Calu3 (cell line): ENCODE measurements around the gene PTPRN2. TPM values are rescaled to one million over a fixed set of nuclear protein-coding genes. Genes with fewer than 3 reads are reported as not detected.
A peak's percentile ranks its signal among the peaks of the same experiment; 100 is the strongest.

Source experiments
- BruUV-seq: library from RNA; stranded (reverse); fragments of 400-500 nt; replicated peaks from 2 replicates; lab custom pipeline; 2021; lab: Mats Ljungman, UMichigan
- CTCF ChIA-PET: fragments of 300-600 bp; sonication (Branson Sonifier 250); formaldehyde crosslinking; loops from one replicate; lab custom pipeline; 2022; ENCODE audit warnings: antibody characterized with exemption; lab: Charles Lee
- DNase-seq: peaks from one replicate; pipeline ENCODE4 v3.0.0; 2022
- H3K27ac Mint-ChIP-seq: one replicate; pipeline ENCODE4 v1.8.0; 2022; ENCODE audit warnings: mixed read lengths; ENCODE audit not compliant: unreplicated experiment
- H3K27me3 Mint-ChIP-seq: one replicate; pipeline ENCODE4 v1.8.0; 2022; ENCODE audit warnings: mixed read lengths; ENCODE audit not compliant: unreplicated experiment
- H3K36me3 Mint-ChIP-seq: one replicate; pipeline ENCODE4 v1.8.0; 2022; ENCODE audit warnings: mild to moderate bottlenecking, moderate library complexity, mixed read lengths; ENCODE audit not compliant: insufficient read depth, unreplicated experiment
- H3K4me1 Mint-ChIP-seq: one replicate; pipeline ENCODE4 v1.8.0; 2022; ENCODE audit warnings: mild to moderate bottlenecking, low read depth, mixed read lengths; ENCODE audit not compliant: unreplicated experiment
- H3K4me3 Mint-ChIP-seq: one replicate; pipeline ENCODE4 v1.8.0; 2022; ENCODE audit warnings: mild to moderate bottlenecking, low read depth, moderate library complexity, mixed read lengths; ENCODE audit not compliant: unreplicated experiment
- H3K9me3 Mint-ChIP-seq: one replicate; pipeline ENCODE4 v1.8.0; 2022; ENCODE audit warnings: low read depth, mixed read lengths; ENCODE audit not compliant: unreplicated experiment
- intact Hi-C: fragments of 100-400 bp; cut with micrococcal nuclease; formaldehyde crosslinking; loops from one replicate; pipeline ENCODE4 v1.10.0; 2022; ENCODE audit not compliant: unreplicated experiment
- total RNA-seq: library from RNA; stranded (reverse); gene quantifications from 2 replicates; pipeline ENCODE4 v1.2.3, GENCODE V29; 2022
- TF ChIP-seq, protein P1 (sequence below): fragments of 200-600 bp; IDR thresholded peaks from one replicate; pipeline ENCODE4 v1.8.0; 2022; ENCODE audit warnings: antibody characterized with exemption; ENCODE audit not compliant: unreplicated experiment

PTPRN2 gene
- total RNA-seq, 1 experiment from 2014 or later: 2.0 TPM

DNA sequence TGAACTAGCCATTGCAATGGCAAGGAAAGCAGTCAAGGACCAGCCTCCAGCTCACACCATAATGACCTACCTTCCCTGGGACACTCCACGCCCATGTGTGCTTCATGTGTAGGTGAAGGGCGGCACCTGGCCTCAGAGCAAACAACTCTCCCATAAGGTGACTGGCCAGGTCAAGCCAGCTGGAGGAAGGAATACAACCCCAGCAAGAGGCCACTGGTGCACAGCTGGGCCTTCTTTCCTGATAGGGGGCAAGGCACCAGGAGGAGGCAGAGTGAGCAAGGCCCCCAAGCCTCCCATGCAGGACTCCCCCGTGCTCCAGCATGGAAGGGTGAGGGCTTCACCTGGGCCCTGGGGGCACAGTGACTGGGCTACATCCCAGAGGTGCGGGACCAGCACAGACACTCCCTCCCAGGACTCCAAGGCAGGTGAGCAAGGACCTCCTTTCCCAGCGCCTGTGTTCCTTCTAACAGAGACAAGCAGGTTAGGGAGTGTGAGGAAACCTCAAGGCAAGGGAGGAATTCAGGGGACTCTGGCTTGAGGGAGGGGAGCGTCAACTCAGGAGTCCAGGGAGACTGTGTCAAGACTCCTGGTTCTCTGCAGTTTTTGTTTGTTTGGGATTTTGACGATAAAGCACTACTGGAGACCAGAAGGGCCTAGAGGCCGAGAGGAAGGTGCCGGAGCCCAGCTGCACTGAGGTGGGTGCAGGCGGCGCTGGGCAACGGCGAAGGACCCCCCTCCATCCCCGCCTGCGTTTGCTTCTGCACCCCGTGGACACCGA is 1.7 kb downstream of the PTPRN2 start:
- peaks cover 20% of the 10 kb centered on the region for H3K36me3 Mint-ChIP-seq
- intact Hi-C loops: loop anchor here (10.0 kb wide), 1 partner anchor 151 kb away; no protein-coding TSS in a partner anchor
- CTCF ChIA-PET: no interaction called here
- DNase-seq: no peak
- BruUV-seq: no TSS peak
- H3K4me3 Mint-ChIP-seq: peak overlapping the region; percentile 53
- TF ChIP-seq, protein P1, sequence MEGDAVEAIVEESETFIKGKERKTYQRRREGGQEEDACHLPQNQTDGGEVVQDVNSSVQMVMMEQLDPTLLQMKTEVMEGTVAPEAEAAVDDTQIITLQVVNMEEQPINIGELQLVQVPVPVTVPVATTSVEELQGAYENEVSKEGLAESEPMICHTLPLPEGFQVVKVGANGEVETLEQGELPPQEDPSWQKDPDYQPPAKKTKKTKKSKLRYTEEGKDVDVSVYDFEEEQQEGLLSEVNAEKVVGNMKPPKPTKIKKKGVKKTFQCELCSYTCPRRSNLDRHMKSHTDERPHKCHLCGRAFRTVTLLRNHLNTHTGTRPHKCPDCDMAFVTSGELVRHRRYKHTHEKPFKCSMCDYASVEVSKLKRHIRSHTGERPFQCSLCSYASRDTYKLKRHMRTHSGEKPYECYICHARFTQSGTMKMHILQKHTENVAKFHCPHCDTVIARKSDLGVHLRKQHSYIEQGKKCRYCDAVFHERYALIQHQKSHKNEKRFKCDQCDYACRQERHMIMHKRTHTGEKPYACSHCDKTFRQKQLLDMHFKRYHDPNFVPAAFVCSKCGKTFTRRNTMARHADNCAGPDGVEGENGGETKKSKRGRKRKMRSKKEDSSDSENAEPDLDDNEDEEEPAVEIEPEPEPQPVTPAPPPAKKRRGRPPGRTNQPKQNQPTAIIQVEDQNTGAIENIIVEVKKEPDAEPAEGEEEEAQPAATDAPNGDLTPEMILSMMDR: no peak
- H3K4me1 Mint-ChIP-seq: peaks cover 27% of the 10 kb centered on the region
- H3K27me3 Mint-ChIP-seq: peaks cover 48% of the 10 kb centered on the region
- no peaks in the 10 kb centered on the region for H3K9me3 Mint-ChIP-seq
- no peak overlapping the region for H3K27ac Mint-ChIP-seq

DNA sequence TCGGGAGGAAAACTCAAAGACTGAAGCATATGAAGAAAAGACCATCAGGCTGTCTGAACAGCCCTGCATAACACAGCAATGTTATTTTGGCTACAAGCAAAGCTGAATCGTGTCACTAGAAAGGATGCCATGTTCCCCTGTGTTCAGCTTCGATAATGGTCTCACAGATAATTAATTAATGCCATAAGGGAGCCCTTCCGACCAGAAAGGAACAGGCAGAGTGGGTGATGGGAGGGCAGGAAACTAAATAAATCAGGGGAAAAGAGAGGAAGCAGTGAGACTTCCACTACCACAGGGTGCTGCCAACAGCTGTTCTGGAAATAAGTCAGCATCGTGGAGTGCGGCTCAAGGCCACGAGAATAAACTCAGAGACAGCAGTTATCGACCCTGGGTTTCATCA is 3.2 kb downstream of the PTPRN2 start:
- H3K4me1 Mint-ChIP-seq: peaks cover 29% of the 10 kb centered on the region
- TF ChIP-seq, protein P1: no peak
- peaks cover 34% of the 10 kb centered on the region for H3K27me3 Mint-ChIP-seq
- no peak overlapping the region for H3K27ac Mint-ChIP-seq
- H3K9me3 Mint-ChIP-seq: no peaks in the 10 kb centered on the region
- no TSS peak for BruUV-seq
- no peak overlapping the region for H3K4me3 Mint-ChIP-seq
- H3K36me3 Mint-ChIP-seq: peaks cover 20% of the 10 kb centered on the region
- CTCF ChIA-PET: interaction anchor here (0.6 kb wide), 1 partner anchor 198 kb away, joined by 5 read pairs; no protein-coding TSS in a partner anchor
- intact Hi-C loops: loop anchor here (10.0 kb wide), 1 partner anchor 150 kb away; no protein-coding TSS in a partner anchor
- DNase-seq: no peak

- Mint-ChIP-seq H3K36me3 (peaks cover 20% of the 10 kb centered on the region), H3K9me3 (no peaks in the 10 kb centered on the region), H3K27ac (no peak overlapping the region), H3K4me1 (peaks cover 29% of the 10 kb centered on the region), H3K27me3 (peaks cover 28% of the 10 kb centered on the region), H3K4me3 (no peak overlapping the region)
- CTCF ChIA-PET: interaction anchor here (0.7 kb wide), 1 partner anchor 11 kb away, joined by 6 read pairs; no protein-coding TSS in a partner anchor
- intact Hi-C loops: loop anchor here (10.0 kb wide), 1 partner anchor 149 kb away; no protein-coding TSS in a partner anchor
- DNase-seq: no peak
- TF ChIP-seq, protein P1: no peak
- BruUV-seq: no TSS peak
Measured at GRCh38 chr7:158583810-158584209, 3.8 kb downstream of the PTPRN2 start.

DNA sequence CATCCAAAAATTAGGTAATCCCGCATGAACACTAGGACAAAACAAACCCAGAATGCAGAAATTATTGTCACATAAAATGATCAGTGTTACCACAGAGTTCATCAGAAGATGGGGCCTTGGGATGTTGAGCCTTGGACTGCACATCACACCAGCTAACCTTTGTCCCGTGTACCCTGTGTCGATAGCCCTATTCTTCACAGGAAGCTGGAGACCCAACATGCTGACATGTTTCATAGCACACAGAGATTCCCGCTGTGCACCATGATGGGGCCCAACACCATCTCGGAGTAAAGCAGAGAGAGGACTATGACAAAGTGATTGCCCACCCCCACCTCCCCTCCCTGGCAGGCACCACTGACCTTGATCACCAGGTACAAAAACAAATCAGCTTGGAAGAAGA is 4.5 kb downstream of the PTPRN2 start:
- CTCF ChIA-PET: interaction anchor here (0.7 kb wide), 1 partner anchor 10 kb away, joined by 6 read pairs; no protein-coding TSS in a partner anchor
- Mint-ChIP-seq H3K36me3 (peaks cover 13% of the 10 kb centered on the region), H3K4me1 (peaks cover 29% of the 10 kb centered on the region), H3K27ac (no peak overlapping the region), H3K27me3 (peaks cover 21% of the 10 kb centered on the region), H3K9me3 (no peaks in the 10 kb centered on the region), H3K4me3 (no peak overlapping the region)
- BruUV-seq: no TSS peak
- TF ChIP-seq, protein P1: no peak
- no peak for DNase-seq
- intact Hi-C loops: loop anchor here (10.0 kb wide), 1 partner anchor 148 kb away; no protein-coding TSS in a partner anchor
